ENCODE data around the gene HCRT.
"Not testable (repeated sequence)": the region's sequence is repeated elsewhere in the genome, so short reads cannot be mapped to it uniquely, and the experiment has no call there.

HCRT gene

GRCh38 chr17:42179335-42179734 is 5.9 kb downstream of the HCRT start:
- DNase-seq (ENCODE audit: low read depth): no peak

GRCh38 chr17:42178817-42179216 is 6.4 kb downstream of the HCRT start:
- no peak for DNase-seq (ENCODE audit: low read depth)

- no peak for DNase-seq (ENCODE audit: low read depth)
Measured at GRCh38 chr17:42177684-42178083, 7.6 kb downstream of the HCRT start.

DNA sequence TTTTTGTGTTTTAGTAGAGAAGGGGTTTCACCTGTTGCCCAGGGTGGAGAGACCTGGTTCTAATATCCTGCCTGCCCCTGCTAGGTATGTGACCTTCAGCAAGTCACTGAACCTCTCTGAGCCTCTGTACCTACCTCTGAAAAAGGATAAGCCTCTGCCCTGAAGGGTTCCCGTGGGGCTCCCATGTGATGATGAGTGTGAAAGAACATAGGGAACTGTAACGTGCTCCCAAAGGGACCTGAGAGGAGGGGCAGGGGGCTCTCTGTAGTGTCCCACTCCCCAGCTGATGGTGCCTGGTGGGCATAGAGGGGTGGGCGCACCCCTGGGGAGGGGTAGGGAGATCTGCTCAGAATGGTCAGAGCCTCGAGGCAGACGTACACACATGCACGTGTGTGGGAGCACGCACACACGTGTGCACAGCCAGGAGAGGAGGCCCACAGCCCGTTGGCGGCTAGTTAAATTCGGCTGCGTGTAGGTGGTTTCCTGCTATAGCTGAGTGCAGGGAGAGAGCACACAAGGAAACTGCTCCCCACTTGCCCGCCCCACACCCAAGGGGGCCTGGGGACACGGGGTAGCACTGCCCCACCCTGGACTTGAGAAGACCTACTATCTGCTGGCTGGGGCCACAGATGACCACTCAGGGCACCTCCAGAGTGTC is 11.0 kb downstream of the HCRT start:
- no peak for DNase-seq (ENCODE audit: low read depth)

DNA sequence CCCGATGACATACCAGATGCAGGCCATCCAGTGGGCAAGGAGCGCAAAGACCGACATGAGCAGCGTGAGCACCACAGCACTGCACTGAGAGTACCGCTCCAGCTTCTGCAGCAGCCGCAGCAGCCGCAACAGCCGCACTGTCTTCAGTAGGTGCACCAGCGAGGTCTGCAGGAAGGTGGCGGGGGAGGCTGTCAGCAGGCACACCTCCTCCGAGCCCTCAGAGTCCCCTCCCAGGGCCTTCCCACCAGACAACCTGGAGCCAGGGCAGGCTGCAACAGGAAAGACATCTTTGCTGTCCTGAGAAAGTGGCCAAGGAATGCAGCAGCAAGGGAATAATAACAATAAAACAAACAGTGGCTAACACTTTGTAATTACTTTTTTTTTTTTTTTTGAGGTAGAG is 13.4 kb downstream of the HCRT start:
- no peak for DNase-seq (ENCODE audit: low read depth)

GRCh38 chr17:42169351-42169750 is 15.9 kb downstream of the HCRT start:
- no peak for DNase-seq (ENCODE audit: low read depth)

GRCh38 chr17:42167807-42168206 is 17.4 kb downstream of the HCRT start:
- no peak for DNase-seq (ENCODE audit: low read depth)

- DNase-seq (ENCODE audit: low read depth): no peak
Measured at GRCh38 chr17:42166196-42166763, 19.0 kb downstream of the HCRT start.

- DNase-seq (ENCODE audit: low read depth): no peak
Measured at GRCh38 chr17:42165751-42166150, 19.5 kb downstream of the HCRT start.

- no peak for DNase-seq (ENCODE audit: low read depth)
Measured at GRCh38 chr17:42163696-42164407, 21.4 kb downstream of the HCRT start.

- DNase-seq (ENCODE audit: low read depth): no peak
Measured at GRCh38 chr17:42163113-42163512, 22.1 kb downstream of the HCRT start.

DNA sequence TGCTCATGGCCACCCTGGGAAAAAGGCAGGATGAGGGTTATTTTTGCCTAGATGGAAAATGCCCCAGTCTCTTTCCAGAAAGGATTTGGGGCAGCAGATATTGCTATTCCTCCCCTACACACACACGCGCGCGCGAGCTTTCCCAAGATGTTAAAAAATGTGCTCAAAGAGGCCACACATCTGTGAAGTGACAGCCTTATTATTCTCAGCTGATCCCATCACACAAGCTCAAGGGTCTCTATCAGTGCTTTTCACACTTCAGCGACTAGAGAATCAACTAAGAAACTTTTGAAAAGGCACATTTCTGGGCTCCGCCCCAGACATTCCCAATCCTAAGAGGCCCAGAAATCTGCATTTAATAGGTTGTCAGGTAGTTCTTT is 24.7 kb downstream of the HCRT start:
- DNase-seq (ENCODE audit: low read depth): no peak

GRCh38 chr17:42159796-42160530 is 25.3 kb downstream of the HCRT start:
- DNase-seq (ENCODE audit: low read depth): no peak

DNA sequence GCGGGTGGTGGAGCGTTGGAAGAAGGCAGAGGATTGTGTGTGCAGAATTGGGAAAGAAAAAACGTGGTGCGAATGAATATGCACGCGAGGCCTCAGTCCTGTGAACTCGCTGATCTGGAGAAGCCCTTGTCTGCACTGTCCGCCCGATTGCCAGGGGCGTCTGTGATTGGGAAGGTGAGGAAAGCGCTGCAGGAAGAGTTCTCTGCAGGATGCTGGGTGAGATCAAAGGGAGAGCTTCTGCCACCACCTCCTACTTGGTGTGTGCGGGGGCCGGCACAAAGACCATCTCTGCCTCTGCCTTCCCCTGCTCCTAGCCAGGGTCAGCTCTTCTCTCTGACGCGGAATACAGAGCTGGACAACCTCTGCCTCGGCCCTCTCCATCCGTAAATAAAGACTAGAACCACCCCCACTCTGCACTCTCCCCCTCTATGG is 29.6 kb downstream of the HCRT start:
- peak; percentile 18 for DNase-seq (ENCODE audit: low read depth)

GRCh38 chr17:42153919-42154742 is 31.1 kb downstream of the HCRT start:
- peak; percentile 30 for DNase-seq (ENCODE audit: low read depth)

GRCh38 chr17:42146911-42147607 is 38.2 kb downstream of the HCRT start:
- DNase-seq (ENCODE audit: low read depth): no peak

GRCh38 chr17:42143138-42143537 is 42.1 kb downstream of the HCRT start:
- not testable (repeated sequence) for DNase-seq (ENCODE audit: low read depth)

GRCh38 chr17:42142371-42142896 is 42.8 kb downstream of the HCRT start:
- peak; percentile 76 for DNase-seq (ENCODE audit: low read depth)

DNA sequence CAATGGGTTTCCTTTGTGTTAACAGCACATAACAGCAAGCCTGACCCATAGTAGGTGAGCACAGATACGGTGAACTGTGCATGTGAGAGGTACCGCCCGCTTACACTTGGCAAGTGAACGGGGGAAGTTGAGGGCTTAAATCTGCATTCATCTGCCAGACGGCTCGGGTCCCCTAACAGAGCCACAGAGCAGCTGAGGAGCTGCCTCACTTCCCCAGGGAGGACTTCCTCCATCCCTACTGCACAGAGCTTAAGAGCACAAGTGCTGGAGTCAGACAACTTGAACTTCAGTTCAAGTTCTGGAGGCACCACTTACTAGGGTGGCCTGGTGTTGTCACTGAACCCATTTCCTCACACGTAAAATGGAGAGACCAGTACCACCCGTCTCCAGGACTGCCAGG is 43.9 kb downstream of the HCRT start:
- DNase-seq (ENCODE audit: low read depth): no peak

- not testable (repeated sequence) for DNase-seq (ENCODE audit: low read depth)
Measured at GRCh38 chr17:42140690-42141089, 44.6 kb downstream of the HCRT start.
